WI38 (cell line): ENCODE measurements around the gene FRYL.

Experiments
- H3K4me3 ChIP-seq: 2 replicates; pipeline ENCODE4 v1.5.1; 2011; ENCODE audit warnings: low read depth, mild to moderate bottlenecking, control low read depth, low read length
- CTCF ChIP-seq: IDR thresholded peaks from 2 replicates; pipeline ENCODE4 v1.5.1; 2012; ENCODE audit warnings: low read depth, mild to moderate bottlenecking, control low read depth, low read length

The FRYL gene

GRCh38 chr4:48483006-48483776, 296.9 kb downstream of the FRYL start, which contains the start of gene SLC10A4:
SLC10A4 (plus strand) TSS chr4:48483343; CDS start chr4:48483562, 219 bp downstream.
- no peak within 1 kb of the TSS for H3K4me3 ChIP-seq
- TF ChIP-seq CTCF: no peak

GRCh38 chr4:48481581-48481980, 298.5 kb downstream of the FRYL start:
- TF ChIP-seq CTCF: no peak
- no peak overlapping the region for H3K4me3 ChIP-seq

GRCh38 chr4:48478273-48478672, 301.8 kb downstream of the FRYL start:
- no peak for TF ChIP-seq CTCF
- no peak overlapping the region for H3K4me3 ChIP-seq

- no peak for TF ChIP-seq CTCF
- no peak overlapping the region for H3K4me3 ChIP-seq
Measured at GRCh38 chr4:48475770-48476169, 304.3 kb downstream of the FRYL start.

GRCh38 chr4:48472794-48473193, 307.3 kb downstream of the FRYL start:
- no peak overlapping the region for H3K4me3 ChIP-seq
- TF ChIP-seq CTCF: no peak

GRCh38 chr4:48470570-48470969, 309.5 kb downstream of the FRYL start:
- H3K4me3 ChIP-seq: no peak overlapping the region
- no peak for TF ChIP-seq CTCF

- no peak for TF ChIP-seq CTCF
Measured at GRCh38 chr4:48470137-48470536, 309.9 kb downstream of the FRYL start.

More at GRCh38 chr4:48470137-48470536, 309.9 kb downstream of the FRYL start:
- no peak overlapping the region for H3K4me3 ChIP-seq
